HG03565 (cell line): ENCODE measurements around the gene ARHGEF10L.

Experiments used
- ATAC-seq: cut with Tn5 transposase; IDR thresholded peaks from one replicate; pipeline ENCODE4 v1.9.1; 2021; ENCODE audit warnings: mild to moderate bottlenecking, moderate library complexity; ENCODE audit not compliant: unreplicated experiment

ARHGEF10L gene

DNA sequence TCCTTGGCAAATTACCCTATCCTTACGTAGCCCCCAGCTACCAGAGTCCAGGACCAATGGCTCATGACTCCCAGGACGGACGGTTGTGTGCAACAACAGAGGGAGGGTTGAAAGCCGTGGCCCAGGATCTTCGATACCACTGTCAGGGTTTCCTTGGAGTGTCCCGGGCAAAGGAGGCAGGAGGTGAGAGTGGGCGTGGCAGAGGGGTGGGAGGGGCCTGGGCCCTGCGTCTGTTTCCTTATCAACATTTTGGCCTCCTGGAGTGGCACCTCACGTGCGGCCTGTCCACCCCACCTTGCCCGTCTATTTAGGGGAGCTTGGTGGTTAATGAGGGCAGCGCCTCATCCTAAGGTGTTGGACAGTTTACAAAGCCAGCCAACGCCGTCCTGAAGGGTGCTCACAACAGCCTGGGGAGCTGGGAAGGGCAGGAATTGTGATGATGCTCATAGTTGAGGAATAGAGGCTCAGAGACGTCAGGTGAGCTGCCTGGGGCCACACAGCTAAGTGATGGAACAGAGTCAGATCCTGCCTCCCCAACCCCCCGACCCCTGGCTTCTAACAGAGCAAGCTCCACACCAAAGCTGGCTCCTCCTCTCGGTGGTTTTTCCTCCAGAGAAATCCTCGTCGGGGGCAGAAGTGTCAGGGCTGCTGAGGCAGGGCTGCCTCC lies 17.4 kb upstream of the ARHGEF10L start:
- ATAC-seq, result no peak

DNA sequence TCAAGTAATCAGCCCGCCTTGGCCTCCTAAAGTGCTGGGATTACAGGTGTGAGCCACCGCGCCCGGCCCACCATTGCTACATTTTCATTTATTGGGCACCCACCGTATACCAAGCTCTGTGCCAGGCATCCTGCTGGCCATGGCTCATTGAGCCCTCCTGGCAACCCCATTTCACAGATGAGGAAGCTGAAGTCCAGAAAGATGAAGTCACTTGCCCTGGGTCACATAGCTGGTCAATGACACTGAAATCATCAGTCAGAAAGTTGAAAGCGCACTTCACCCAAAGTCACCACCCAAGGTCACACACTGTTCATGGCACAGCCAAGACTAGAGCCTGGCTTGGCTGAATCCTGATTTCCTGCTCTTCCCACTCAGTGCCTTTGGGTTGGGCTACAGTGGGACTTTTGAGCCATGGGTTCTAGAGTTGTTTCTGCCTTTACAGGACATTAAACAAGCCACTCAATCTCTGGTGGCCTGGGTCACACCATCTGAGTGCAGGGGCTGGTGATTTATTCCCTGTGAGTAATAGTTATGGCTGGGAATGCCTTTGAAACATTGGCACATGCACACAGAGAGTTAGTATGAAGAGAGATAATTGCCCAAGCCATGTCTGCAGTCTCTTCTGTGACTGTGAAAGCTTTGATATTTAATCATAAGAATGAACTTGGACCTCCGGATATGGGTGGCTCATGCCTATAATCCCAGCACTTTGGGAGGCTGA lies 16.0 kb upstream of the ARHGEF10L start:
- no peak for ATAC-seq

DNA sequence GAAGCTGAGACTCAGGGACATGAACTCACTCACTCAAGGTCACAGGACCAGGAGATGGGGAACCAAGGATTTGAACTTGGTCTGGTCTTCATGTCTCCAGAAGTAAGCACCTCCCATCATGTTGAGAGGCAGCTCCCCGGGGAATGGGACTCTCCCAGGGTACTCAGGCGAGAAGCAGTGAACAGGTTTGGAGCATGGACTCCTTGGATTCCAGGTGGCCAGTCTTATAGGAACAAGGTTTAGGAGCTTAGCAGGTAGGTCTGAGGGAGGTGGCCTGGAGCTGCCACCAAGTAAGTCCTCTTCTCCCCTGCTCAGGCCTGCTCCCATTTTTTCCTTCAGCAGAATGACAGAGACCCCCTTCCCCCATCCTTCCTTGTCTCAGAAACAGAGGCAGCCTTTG lies 14.9 kb upstream of the ARHGEF10L start:
- ATAC-seq, result no peak

DNA sequence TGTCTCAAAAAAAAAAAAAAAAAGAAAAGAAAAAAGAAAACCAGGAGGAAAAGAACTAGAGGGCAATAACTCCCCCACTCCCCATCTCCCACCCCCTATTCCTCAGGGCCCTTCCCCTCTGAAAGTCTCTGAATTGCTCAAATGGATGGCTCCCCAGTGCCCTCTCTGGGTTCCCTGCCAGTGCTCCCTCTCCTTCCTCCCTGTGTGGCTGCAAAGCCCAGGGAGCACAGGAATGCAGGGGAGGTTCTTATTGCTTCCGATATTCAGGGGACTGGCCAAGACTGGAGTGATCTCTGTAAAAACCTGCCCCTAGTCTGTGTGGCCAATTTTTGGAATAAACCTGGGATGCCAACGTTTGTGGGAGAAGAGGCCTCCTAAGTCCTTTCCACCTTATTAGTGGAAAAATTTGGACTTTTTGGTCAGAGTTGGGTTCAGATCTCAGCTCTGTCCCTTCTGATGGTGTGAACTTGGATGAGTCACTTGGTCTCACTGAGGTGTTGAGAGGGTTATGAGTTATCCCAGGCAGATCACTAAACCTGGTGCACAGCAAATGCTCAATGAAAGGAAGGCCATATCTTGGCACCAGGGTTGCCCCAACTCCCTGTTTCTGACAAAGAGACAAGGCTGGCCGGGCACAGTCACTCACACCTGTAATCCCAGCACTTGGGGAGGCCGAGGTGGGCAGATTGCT lies 13.4 kb upstream of the ARHGEF10L start:
- ATAC-seq, result no peak

DNA sequence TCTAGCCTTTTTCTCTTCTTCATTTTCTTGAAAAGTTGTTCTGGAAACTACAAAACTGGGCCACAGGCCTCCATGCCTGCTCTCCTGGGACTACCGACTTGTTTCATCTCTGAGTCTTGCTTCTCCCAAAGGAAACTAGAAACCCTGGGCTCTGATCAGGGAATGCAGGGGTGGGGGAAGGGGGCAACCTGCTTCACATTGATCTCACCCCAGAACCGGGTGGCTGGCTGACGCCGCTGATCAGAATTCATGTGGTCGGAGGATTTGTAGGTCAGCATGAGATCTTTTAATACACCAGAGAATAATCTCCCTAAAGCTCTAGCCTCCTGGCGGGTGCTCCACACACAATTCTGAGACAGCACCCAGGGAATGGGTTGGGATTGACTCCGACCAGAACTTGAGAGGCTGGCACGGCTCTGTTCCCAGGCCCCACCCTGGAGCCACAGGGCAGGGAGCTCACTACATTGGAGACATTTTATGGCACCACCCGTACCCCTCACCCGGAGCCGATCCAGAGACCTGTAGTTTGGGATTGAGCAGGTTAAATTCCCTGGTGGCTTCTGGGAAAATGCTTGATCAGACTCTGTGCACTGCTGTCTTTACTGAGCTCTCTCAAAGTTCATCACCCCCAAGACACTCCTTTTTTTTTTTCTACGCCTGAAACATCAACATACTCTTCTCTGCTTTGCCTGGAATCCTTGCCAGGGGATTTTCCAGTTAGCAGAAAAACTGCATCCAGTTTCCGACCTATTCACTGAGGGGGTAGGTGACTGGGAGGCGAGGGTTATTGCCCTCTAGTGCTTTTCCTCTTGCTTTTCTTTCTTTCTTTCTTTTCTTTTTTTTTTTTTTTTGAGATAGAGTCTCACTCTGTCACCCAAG lies 12.2 kb upstream of the ARHGEF10L start:
- ATAC-seq, result no peak

DNA sequence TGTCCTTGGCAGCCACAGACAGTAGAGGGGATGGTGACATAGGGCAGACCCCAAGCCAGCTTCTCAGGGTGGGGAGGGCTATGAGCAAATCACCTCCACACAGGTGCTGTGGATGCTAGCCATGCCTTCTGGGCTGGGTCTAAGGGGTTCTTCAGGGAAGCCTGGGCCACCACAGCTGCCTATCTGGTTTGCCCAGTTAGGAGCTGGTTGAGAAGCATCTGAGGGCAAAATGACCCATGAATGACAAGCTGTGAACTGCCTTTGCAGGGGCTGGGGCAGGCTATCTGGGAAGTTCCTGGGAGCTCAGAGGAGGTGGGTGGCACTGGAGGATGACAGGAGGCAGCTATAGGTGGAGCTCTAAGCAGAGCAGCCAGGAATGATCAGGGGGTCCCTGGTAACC lies 10.1 kb upstream of the ARHGEF10L start:
- no peak for ATAC-seq

DNA sequence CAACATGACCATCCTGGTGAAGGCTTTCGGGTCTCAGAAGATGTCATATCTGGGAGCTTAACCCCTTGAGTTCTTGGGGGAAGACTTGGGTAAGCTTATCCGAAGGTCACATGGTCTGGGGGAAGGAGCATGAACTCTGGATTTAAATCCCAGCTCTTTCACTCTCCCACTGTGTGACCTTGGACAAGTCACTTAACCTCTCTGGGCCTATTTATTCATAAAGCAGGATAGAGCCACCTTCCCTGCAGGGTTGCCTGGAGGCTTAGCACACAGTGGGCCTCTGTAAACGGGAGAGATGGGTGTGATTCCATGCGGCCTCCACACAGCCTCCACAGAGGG lies 8.2 kb upstream of the ARHGEF10L start:
- no peak for ATAC-seq

DNA sequence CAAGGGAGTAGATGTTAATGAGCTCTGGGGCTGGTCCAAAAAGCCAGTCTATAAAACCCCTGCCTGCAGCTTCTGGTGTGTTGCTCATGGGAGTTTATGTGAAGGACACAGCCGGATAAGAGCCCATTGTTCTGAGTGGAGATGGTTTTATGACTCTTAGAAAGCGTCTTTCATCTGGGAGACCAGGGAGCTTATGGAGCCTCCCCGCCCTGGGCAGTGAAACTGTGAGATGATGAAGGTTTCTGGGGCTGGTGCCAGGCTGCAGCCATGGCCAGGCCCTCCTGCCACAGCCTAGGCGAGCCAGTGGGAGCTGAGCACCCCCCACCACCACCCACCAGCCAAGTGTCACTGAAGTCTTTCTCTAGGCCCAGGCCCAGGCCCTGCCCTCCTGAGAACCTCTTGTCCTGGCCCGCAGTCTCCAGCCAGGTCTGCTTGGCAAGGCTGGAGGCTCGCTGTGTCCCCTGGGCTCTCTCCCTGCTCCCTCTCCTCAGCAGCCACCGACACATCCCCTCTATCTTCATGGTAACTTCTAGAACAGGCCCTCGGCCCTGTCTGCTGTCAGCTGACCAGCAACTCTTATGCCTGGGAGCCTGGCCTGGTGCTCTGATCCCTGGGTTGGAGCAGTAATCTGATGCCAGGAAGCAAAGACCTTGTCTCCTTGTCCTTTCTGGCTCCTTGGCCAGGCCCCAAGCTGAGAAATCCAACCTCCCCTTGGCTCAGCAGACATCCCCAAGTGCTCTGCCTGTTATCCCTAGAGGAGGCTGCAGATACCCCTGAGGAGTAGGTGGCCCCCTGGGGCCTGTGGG lies 7.6 kb upstream of the ARHGEF10L start:
- no peak for ATAC-seq

DNA sequence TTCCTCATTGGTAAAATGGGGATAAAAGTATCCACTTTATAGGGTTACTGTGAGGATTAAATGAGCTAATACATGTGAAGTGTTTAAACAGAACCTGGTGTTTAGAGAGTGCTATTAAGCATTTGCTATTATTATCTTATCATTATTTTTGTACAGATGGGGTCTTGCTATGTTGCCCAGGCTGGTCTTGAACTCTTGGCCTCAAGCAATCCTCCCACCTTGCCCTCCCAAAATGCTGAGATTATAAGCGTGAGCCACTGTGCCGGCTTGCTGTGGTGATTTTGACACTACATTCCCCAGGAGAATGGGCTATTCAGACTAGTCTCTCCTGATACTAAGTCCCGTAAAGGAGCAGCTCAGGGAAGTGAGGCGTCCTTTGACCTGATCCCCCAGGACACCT lies 6.3 kb upstream of the ARHGEF10L start:
- ATAC-seq, result no peak

DNA sequence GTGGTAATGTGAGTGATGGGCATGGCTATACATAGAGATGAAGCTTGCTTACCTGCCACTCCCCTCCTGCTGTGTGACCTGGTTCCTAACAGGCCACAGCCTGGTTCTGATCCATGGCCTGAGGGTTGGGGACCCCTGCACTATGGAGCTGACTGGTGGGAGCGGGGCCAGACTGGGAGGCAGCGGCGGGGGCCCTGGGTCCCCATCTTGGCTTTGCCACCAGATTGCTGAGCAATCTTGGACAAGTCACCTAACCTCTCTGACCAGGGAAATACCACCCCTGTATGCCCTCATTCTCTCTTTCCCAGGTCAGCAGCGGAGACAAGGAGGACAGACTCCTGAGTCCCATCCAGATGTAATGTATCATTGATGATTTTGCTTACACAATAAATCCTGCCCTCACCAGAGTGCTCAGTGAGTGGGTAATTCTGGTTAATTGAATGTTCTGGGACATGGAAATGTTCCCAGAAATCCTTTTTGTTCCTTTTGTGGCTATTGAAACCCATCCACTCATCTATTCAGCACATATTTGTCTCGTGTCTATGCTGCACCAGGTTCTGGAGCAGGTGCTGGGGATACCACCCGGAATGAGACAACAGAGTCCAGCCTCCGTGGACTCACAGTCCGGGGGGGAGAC lies 4.1 kb upstream of the ARHGEF10L start:
- ATAC-seq, result no peak

DNA sequence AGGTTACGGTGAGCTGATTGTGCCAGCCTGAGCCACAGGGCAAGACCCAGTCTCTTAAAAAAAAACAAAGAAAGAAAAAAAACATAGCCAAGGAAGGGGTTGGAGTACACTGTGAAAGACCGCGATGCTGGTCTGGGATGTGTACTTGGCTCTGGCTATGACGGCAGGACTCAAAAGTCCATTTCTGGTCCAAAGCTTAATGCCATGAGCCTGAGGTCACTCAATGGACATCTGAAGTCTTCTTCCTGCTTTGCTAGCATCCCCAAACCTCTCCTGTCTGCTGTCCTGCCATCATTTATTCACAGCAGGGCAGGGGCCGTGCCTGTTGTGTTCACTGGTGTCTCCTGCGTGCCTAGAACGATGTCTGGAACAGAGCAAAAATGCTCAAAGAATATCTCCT lies 1.5 kb upstream of the ARHGEF10L start:
- ATAC-seq, result no peak

DNA sequence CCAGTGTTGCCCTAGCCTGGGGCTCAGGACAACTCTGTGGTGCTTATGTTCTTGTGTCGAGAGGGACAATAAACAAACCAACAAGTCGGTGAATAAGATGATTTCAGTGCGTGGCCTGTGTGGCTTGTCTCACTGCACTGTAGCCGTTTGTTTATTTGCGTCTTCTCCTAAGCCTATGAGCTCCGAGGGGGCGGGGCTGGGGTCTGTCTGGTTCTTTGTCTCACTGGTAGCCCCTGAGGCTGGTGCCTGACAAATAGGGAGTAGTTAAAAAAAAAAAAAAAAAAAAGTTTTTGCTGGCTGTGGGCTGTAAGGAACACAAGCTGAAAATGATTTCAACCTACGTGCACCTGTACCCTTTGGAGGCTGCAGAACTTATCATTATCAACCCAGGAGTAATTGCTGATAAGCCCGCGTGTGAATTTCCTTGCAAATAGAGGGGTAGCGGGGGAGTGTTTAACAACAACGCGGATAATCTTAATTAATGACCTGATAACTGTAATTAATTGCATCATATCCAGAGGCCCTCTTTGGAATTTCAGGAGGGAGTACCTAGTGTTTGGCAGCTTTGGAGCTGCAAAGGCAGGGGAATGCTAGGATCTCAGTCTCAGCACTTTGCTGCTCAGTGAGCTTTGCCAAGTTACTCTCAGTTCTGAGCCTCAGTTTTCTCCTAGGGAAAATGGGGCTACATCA lies 925 bp upstream of the ARHGEF10L start:
- ATAC-seq, result no peak

DNA sequence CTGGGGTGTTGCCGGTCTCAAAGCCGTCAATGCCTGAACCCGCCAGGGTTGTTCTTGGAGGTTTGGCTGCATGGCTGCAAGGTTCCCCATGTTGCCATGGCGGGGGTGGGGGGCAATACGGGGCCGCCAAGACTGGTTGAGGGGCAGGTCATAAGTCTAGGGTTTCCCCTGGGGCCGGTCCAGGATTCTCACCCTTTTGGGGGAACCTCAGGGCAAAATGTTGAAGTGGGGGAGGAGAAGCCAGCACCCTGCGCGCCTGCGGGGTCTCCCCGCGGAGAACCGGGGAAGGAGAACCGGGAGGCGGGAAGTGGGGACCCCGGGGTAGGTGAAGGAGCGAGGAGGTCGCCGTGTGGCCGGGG lies 401 bp upstream of the ARHGEF10L start:
- ATAC-seq, result no peak

DNA sequence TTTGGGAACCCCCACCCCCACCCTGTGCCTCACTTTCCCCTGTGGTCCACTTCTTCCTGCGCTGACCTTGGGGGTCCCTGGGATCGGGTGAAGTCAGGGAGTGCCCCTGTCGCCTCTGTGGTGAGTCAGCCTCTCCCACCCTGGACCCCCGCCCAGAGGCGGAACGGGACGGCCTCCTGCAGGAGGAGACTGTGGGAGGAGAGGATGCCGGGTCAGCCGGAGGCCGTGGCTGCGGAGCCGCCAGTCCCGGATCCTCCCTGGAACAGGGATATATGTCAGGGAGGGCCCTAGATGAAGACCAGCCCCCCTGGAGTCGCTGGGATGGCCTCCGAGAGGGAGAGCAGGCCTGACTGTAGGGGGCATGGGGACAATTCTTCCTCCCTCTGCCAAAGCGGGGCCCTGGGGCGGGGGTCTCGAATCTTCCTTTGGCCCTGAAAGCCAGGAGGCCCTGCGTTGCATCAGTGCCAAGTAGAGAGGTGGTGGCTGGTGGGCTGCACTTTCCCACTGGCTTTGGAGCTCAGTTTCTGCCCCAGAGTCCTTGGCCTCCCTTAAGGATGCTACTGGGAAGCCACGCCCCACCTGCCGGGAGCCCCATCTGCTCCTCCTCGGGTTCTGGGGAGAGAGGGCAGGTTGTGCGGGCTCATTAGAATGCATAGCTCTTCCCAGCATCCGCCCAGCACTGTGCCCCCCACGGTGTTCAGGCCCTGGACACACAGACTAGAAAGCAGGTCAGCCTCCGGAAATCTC lies 930 bp downstream of the ARHGEF10L start:
- no peak for ATAC-seq

DNA sequence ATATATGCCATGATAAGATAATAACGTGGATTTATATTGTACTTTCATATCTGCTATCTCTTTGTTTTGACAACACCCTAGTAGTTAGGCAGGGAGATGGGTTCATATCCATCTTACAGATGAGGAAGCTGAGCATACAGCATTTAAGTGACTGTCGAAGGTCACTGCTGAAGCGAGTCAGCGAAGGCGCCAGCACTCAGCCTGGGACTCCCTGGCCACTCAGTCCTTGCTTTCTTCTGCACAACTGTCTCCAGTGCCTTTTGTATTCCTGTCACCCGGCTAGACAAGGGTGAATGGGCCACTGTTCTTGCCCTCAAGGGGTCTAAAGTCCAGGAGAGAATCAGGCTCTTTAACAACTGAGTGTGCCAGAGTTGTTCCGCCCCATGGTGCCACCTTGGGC lies 3.1 kb downstream of the ARHGEF10L start:
- ATAC-seq, result no peak

DNA sequence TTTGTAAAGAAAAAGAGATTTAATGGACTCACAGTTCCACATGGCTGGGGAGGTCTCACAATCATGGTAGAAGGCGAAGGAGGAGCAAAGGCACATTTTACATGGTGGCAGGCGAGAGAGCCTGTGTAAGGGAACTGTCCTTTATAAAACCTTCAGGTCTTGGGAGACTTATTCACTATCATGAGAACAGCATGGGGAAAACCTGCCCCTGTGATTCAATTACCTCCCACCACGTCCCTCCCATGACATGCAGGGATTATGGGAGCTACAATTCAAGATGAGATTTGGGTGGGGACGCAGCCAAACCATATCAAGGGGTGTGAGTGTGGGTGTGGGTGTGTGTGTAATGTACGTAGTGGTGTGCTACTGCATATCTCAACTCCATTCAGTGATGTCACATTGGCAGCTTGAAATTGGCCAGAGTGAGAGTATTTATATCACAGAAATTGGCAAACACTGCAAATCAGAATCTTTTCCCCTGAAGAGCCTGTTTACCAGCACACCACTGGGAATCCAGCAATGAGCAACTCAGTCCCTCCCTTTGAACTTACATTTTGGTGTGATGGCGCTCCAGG lies 5.4 kb downstream of the ARHGEF10L start:
- ATAC-seq, result no peak

DNA sequence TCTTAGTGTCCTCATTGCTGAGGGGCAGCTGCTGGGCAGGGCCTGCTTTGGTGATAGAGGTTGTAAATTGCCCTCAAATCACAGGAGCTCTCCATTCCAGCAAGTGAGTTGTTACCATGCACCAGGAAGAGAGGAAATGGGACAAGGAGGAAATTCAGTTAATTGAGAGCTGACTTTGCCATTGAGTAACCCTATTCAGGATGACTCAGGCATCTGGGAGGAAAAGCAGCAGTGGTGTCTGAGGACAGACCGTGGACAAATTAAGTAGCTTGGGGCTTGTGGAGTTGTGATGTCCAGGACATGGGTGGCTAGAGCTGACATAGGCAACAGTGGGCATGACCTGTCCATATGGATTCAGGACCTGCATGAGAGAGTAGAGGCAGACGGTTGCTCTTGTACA lies 5.9 kb downstream of the ARHGEF10L start:
- ATAC-seq, result no peak

DNA sequence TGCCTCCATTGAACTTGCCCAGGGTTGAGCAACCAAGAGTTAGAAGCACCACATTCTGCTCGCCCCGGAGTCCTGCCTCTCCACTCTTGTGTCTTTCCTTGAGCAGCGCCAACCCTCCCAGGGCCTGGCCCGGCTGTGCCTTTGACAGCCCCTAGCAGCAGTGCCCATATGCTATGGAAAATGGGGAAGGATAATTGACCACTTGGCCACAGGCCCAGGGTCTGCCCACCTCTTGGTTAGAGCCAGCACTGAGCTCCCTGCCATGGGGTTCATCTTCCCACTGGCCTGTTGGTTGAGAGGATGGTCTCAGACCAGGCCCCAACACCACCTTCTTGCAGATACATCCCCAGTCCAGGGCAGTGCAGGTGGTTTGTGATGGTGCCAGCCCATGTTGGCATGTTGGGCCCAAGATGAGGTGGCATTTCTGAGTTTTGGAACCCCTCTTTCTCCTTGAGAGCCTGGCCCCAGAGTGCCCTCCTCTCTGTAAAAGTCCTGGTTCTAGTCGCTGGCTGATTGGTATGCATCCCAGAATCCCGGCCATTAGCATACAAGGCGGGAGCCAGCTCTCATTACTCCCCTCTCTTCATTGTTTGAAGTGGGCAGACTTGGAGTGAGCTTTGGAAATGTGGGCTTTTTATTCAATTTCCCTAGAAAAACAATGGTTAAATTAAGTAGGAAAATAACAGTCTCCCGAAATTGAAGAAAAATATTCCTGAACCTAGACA lies 7.6 kb downstream of the ARHGEF10L start:
- no peak for ATAC-seq
